ENCODE measurements around the gene IL25. TPM values are rescaled to one million over a fixed set of nuclear protein-coding genes. Genes with fewer than 3 reads are reported as not detected.

IL25 gene
- total and polyA plus RNA-seq, 2 experiments from 2014 or later, result not detected

GRCh38 chr14:23409475-23409874 lies 36.9 kb downstream of the IL25 start (continued):
- no peak for TF ChIP-seq POLR2AphosphoS5 (IDR thresholded peaks at IDR 0.05; ENCODE audit: low read depth)
- TF ChIP-seq CREB1 (CRISPR knock-in tag; IDR thresholded peaks at IDR 0.05; ENCODE audit: low read depth), result no peak
- TF ChIP-seq EZH2 (IDR thresholded peaks at IDR 0.05; ENCODE audit: low read depth, unreplicated experiment), result no peak
- no peak for TF ChIP-seq STAT1 (IDR thresholded peaks at IDR 0.05; ENCODE audit: unreplicated experiment)

GRCh38 chr14:23409966-23410635 lies 37.5 kb downstream of the IL25 start:
- Histone ChIP-seq H3K4me1 (ENCODE audit: insufficient read depth) (no peaks in the 10 kb centered on the region), H3K27ac (ENCODE audit: low read depth) (no peak overlapping the region), H4K20me1 (replicated peaks; ENCODE audit: insufficient read depth) (no peaks in the 10 kb centered on the region), H2AFZ (no peak overlapping the region), H3K36me3 (ENCODE audit: insufficient read depth) (no peaks in the 10 kb centered on the region), H3K9me2 (ENCODE audit: insufficient read depth) (peaks cover under 1% of the 10 kb centered on the region; the same call in 1 of the 2 replicates), H3K27me3 (ENCODE audit: insufficient read depth) (no peaks in the 10 kb centered on the region), H3K79me2 (replicated peaks; ENCODE audit: insufficient read depth) (no peaks in the 10 kb centered on the region), H3K4me2 (no peak overlapping the region), H3F3A (replicated peaks; ENCODE audit: low read depth) (no peaks in the 10 kb centered on the region), H3K4me3 (no peak overlapping the region)
- Mint-ChIP-seq H3K27ac (no peak overlapping the region), H3K9me3 (no peaks in the 10 kb centered on the region; the same call in 2 of the 3 replicates), H3K4me3 (no peak overlapping the region), H3K4me1 (peaks cover 3% of the 10 kb centered on the region; the same call in 2 of the 3 replicates), H3K36me3 (ENCODE audit: low read depth) (no peaks in the 10 kb centered on the region; the same call in 2 of the 3 replicates), H3K27me3 (ENCODE audit: insufficient read depth, low read depth, poor library complexity) (peaks cover 24% of the 10 kb centered on the region)
- ATAC-seq (no peak), DNase-seq (ENCODE audit: low spot score) (no peak)
- TF ChIP-seq CTCF (conservative IDR thresholded peaks at IDR 0.05; ENCODE audit: low read depth in 2 of 2) (no peak), EZH2phosphoT487 (IDR thresholded peaks at IDR 0.05; ENCODE audit: unreplicated experiment) (no peak), CREB1 (CRISPR knock-in tag; IDR thresholded peaks at IDR 0.05; ENCODE audit: low read depth) (no peak), ETS1 (IDR thresholded peaks at IDR 0.05) (no peak), NANOG (IDR thresholded peaks at IDR 0.05; ENCODE audit: borderline replicate concordance) (no peak), JUNB (IDR thresholded peaks at IDR 0.05; ENCODE audit: unreplicated experiment) (no peak), ZNF331 (CRISPR knock-in tag; IDR thresholded peaks at IDR 0.05; ENCODE audit: low read depth) (no peak), STAT1 (IDR thresholded peaks at IDR 0.05; ENCODE audit: unreplicated experiment) (no peak), POLR2AphosphoS5 (IDR thresholded peaks at IDR 0.05; ENCODE audit: low read depth) (no peak), ZNF114 (CRISPR knock-in tag; IDR thresholded peaks at IDR 0.05) (no peak)

Measured in GM23338 (cell line).